Stimulated activated CD8-positive, alpha-beta memory T cell treated with anti-CD3 and anti-CD28 coated beads, Interleukin-12 subunit alpha, Interleukin-12 subunit beta, amount 100 ng/mL, for 4 hours (primary cell): ENCODE results near the gene C16orf82.

ENCODE experiments used
- DNase-seq: peaks from one replicate; pipeline ENCODE4 v3.0.0-alpha.2; 2020; ENCODE audit warnings: low read depth

The C16orf82 gene

DNA sequence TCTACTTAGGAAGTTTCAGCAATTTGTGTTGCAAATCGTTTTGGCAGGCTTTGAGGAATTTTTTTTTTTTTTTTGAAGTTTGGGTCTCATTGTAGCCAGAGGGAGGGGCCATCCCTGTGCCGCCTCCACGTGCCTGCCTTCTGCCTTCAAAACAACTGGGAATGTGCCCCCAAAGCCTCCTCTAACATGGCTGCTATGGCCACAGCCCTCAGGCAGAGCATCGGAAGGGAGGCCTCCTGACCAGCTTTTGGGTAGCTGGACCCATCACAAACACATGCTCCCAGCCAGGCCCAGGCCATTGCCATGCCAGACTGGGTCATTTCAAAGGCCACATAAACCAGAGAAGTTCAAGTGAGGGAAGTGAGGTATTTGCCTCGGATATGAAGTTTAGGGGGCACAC is 21.5 kb downstream of the C16orf82 start:
- DNase-seq, result no peak

DNA sequence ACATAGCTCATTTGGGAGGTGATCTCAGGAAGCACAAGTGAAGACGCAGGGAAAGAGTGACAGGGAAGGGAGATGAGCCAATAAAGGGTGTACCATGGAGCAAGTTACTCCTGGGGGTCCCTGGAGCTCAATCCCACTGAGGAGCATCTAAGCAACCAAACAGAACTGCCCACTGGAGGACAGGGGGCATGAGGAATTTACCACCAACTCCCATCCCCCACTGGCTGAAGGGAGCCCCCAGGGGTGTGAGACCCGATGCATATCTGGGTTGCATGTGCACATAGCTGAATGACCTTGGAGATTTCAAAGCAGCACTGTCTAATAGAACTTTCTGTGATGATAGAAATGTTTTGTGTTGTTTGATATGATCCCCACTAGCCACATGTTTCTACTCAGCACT is 29.6 kb downstream of the C16orf82 start:
- no peak for DNase-seq

DNA sequence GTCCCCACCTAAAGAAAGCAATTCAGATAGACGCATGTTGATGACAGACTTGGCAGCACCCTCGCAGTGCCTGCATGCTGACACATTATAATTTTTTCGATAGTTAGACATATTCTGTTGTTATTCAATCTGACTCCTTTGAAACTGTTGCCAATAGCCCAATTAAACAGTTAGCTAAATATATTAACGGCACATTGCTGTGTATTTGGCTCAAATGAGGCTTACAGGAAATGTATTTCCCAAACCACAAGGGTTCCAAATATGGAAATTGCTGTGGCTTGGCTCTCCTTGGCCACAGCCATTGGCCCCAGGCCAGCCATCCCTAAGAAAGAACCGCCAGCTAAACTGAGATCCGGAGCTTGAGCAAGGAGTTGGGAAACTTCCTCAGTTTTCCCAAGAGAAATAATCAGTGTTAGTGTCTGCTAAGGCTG is 31.1 kb downstream of the C16orf82 start:
- DNase-seq, result no peak

- no peak for DNase-seq
These were observed 31.8 kb downstream of the C16orf82 start for GRCh38 chr16:27098366-27099049.

DNA sequence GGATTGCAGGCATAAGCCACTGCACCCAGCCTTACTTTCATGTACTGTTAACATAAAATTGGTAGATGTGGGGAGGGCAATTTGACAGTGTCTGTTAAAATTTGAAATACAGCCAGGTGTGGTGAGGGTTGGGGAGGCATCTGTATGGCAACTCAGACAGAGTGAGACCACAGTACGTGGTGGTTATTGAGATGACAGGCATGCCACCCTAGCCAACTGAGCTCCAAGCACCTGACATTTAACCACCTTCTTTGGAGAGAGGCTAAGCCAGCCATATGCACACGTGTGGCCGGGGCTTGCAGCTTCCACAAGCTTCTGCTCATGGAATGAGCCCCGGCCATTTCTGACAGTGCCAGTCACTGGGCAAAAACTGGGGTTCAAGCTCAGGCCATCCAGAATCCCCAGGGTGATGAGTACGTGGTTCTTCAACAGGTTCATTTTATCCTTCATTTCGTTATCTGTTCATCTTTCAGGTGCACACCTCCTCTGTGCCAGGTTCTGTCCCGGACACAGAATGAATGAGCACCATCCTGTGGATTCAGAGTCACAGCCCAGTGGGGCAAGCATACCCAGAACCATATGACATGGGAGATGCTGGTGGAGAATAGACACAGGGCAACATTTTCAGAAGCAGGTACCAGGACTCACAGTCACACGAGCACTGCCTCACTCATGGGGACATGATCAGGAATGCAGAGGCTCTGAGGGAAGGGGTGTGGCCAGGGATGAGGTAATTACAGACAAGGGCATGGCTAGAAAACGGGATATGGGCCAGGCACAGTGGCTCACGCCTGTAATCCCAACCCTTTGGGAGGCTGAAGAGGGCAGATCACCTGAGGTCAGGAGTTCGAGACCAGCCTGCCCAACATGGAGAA is 36.2 kb downstream of the C16orf82 start:
- no peak for DNase-seq

GRCh38 chr16:27103954-27104353 is 37.2 kb downstream of the C16orf82 start:
- DNase-seq, result no peak

DNA sequence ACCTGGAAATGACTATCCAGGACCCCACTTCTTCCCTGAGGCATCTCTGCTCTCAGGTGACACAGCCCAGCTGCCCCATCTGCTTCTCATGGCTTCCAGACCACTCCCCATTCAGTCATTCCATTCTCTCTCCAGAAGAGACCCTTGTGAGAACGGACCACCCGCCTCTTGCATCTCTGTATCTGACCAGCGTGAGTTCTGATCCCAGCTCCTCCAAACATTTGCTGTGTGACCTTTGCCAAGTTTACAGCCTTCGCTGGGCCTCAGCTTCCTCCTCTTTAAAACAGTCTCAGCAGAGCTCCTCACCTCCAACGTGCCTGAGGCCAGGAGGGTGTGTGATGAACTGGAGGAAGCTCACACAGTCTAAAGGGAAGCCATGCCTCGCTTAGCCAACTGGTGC is 39.6 kb downstream of the C16orf82 start:
- DNase-seq, result no peak

- no peak for DNase-seq
These were observed 40.5 kb downstream of the C16orf82 start for GRCh38 chr16:27107185-27107592.

- no peak for DNase-seq
These were observed 41.5 kb downstream of the C16orf82 start for GRCh38 chr16:27108051-27108770.

DNA sequence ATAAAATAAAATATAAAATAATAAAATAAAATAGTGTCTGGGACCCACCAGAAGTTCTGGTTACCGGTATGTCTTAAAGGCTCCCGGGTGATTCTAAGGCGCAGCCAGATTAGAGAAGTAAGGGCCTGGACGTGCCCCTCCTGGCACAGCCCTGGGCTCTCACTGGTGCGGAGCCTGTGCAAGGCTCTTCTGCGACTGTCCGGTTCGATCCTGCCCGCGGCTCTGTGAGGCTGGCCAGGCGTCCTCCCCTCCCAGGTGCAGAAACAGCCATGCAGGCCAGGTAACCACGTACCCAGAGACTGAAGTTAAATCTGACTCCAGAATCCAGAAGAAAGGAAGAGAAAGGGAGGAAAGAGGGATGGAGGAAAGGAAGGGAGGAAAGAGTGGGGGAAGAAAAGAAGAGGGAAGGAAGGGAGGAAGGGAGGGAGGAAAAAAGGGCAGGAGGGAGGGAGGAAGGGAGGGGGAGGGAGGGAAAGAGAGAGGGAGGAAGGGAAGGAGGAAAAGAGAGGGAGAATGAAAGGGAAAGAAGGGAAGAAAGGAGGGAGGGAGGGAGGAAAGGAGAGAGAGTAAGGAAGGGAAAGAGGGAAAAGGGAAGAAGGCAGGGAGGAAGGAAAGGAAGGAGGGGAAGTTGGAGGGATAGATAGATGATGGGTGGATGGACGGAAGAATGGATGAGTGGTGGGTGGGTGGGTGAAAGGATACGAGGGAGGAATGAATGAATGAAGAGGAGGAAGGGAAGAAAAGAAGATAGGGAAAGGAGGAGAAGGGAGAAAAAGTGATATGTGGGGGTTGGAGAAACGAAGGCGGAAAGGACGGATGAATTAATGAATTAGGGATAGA is 42.3 kb downstream of the C16orf82 start:
- DNase-seq, result no peak

DNA sequence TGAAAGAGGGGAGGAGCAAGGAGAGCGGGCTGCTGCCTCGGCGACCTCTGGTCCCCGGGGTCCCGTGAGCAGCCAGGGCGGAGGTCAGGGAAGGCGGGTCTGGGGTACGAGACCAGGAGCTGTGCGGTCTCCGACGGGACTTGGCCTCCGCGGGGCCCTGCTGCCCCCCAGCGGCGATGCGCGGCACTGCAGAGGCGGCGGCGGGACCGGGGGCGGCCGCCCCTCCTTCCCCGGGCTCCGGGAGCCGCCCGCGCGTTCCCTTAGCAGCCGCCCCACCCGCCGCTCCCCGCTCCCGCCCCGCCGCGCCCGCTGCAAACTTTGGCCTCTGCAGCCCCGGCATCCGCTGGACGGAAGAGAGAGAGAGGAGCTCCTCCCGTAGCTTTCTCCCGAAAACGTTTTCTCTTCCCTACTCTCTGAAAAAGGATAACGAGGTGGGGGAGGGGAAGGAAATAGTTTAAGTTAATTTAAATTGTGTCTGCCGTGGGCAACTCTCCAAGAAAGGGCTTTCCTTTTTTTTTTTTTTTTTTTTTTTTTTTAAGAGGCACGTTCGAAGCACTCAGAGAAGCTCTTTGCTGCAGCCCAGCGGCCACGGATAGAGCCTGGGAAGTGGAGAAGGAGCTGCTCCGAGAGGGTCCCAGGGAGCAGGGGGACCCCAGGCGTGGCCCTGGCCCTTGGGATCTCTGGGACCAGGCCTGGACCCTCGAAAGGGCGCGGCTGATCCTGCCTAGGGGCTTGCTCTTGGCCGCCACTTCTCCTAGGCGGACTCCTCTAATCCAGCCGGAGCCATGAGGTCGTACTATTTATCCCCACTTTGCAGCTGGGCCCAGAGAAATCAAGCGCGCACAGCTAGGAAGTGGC is 43.2 kb downstream of the C16orf82 start:
- DNase-seq, result peak; percentile 72

GRCh38 chr16:27110524-27110896 is 43.8 kb downstream of the C16orf82 start:
- no peak for DNase-seq

DNA sequence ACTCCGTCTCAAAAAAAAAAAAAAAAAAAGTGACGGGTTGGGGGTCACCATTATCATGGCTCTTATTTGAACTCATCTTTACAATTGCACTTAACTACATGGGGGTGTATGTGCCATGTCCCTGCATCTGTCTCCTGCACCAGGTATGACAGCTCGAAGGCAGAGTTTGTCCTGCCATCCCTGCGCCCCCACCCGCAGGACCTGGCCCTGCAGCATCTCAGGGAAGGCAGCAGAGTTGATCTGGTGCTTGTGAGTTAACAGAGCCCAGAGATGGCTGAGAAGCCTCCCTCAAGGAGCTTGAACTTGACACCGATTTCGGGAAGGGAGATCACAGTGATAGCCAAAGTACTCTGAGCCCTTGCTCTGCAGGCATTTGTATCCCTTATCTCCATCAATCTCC is 44.8 kb downstream of the C16orf82 start:
- no peak for DNase-seq

DNA sequence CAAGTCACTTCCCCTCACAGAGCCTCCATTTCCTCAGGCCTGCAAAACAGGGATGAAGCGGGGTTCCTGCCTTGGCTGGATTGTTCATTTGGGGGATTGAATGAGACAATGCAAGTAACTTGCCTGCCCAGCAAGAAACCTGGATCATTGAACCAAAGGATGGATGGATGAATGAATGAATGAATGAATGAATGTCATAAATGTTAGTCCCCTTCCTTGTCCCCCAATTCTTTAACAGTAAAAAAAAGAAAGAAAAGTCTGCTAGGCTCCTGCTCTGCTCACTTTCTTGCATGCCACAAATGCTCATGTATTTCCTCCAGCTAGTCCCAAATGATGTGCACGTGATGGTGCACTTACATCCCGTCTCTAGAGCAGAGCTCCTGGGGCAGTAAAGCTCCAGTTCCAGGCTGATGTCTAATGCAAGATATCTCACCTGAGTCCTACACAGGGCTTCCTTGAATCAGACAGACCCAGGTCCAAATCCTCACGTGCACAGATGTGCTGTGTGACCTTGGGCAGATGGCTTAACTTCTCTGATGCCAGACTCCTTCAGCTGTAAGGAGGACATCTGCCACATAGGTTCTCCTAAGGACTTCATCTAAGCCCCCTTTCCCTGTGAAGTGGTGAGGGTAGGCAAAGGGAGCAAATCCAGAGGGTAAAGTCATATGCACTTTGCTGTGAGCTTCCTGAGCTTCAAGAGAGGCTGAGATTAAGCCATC is 45.5 kb downstream of the C16orf82 start:
- DNase-seq, result no peak

GRCh38 chr16:27113341-27113841 is 46.7 kb downstream of the C16orf82 start:
- no peak for DNase-seq

- DNase-seq, result no peak
These were observed 47.3 kb downstream of the C16orf82 start for GRCh38 chr16:27114006-27114405.

DNA sequence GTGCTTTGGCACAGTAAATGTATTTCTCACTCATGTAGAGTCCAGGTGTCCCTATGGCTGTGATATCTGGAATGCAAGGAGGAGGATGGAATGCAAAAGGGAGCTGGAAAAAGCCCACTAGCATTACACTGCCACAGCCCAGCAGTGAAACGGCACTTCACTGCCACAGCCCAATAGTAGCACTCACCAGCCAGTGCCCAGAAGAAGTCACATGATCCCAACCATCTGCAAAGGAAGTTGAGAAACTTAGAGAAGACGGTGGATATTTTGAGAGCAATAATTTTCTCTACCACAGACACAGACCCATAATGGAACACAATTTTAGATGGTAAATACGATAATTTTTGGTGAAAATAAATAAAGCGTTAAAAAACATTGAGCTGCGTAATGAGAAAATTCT is 51.8 kb downstream of the C16orf82 start:
- no peak for DNase-seq
